KMS-11 (cell line): ENCODE measurements around the gene GLCCI1.

Source experiments
- H2AFZ ChIP-seq: fragments of 200-600 bp; sonication (generic); 2 replicates; pipeline ENCODE4 v1.6.1; 2016; ENCODE audit warnings: antibody characterized with exemption, mixed run types, low read depth
- H3K27ac ChIP-seq: fragments of 200-600 bp; sonication (generic); 2 replicates; pipeline ENCODE4 v1.6.1; 2016; ENCODE audit warnings: mild to moderate bottlenecking, mixed run types
- H3K27me3 ChIP-seq: fragments of 200-600 bp; sonication (generic); 2 replicates; pipeline ENCODE4 v1.6.1; 2017; ENCODE audit warnings: mild to moderate bottlenecking, low read depth, mixed run types, moderate library complexity; ENCODE audit not compliant: insufficient read depth
- H3K36me3 ChIP-seq: fragments of 200-600 bp; sonication (generic); 2 replicates; pipeline ENCODE4 v1.6.1; 2017; ENCODE audit warnings: mild to moderate bottlenecking, mixed run types; ENCODE audit not compliant: insufficient read depth
- H3K4me1 ChIP-seq: fragments of 200-600 bp; sonication (generic); 2 replicates; pipeline ENCODE4 v1.6.1; 2016; ENCODE audit warnings: mild to moderate bottlenecking, low read depth, mixed run types; ENCODE audit not compliant: poor library complexity, severe bottlenecking
- H3K4me2 ChIP-seq: fragments of 200-600 bp; sonication (generic); 2 replicates; pipeline ENCODE4 v1.7.0; 2016; ENCODE audit warnings: mild to moderate bottlenecking, mixed run types
- H3K4me3 ChIP-seq: fragments of 200-600 bp; sonication (generic); IDR thresholded peaks from 2 replicates; pipeline ENCODE4 v1.6.1; 2017; ENCODE audit warnings: low read depth, low read length, mixed read lengths; ENCODE audit not compliant: insufficient read depth
- H3K79me2 ChIP-seq: fragments of 200-600 bp; sonication (generic); 2 replicates; pipeline ENCODE4 v1.6.1; 2016; ENCODE audit warnings: low read depth, mixed run types; ENCODE audit not compliant: insufficient read depth
- H3K9ac ChIP-seq: fragments of 200-600 bp; sonication (generic); 2 replicates; pipeline ENCODE4 v1.6.1; 2016; ENCODE audit warnings: mild to moderate bottlenecking, mixed run types
- H4K20me1 ChIP-seq: fragments of 200-600 bp; sonication (generic); 2 replicates; pipeline ENCODE4 v1.6.1; 2016; ENCODE audit warnings: mild to moderate bottlenecking, mixed run types; ENCODE audit not compliant: insufficient read depth
- TF ChIP-seq, protein P1 (sequence below): fragments of 200-600 bp; sonication (generic); conservative IDR thresholded peaks from 2 replicates; pipeline ENCODE4 v1.6.1; 2017; ENCODE audit warnings: low read depth, mild to moderate bottlenecking, antibody characterized with exemption, low read length, moderate library complexity, mixed read lengths

Gene GLCCI1

DNA sequence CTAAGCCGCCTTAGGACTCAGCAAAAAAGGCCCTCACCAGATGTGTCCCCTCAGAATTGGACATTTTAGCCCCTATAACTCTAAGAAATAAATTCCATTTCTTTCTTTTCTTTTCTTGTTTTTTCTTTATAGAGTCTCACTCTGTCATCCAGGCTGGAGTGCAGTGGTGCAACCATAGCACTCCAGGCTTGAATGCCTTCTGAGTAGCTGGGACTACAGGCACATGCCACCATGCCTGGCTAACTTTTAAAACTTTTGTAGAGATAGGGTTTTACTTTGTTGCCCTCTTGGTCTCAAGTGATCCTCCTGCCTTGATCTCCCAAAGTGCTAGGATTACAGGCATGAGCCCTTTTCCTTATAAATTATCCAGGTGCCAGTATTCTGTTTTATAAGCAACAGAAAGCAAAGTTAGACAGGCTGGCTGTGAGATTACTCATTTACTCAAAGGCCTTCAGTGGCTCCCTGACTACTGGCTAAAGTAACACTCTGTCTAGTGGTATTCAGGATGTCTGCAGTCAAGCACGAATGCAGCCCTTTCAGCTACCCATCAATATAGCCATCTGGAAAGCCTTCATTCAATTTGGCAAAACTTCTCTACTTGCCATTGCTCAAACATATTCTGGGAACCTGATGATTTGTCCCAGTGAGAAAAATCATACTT, 164.7 kb downstream of the GLCCI1 start:
- no peaks in the 10 kb centered on the region for H3K27me3 ChIP-seq
- H4K20me1 ChIP-seq: no peaks in the 10 kb centered on the region
- TF ChIP-seq, protein P1, sequence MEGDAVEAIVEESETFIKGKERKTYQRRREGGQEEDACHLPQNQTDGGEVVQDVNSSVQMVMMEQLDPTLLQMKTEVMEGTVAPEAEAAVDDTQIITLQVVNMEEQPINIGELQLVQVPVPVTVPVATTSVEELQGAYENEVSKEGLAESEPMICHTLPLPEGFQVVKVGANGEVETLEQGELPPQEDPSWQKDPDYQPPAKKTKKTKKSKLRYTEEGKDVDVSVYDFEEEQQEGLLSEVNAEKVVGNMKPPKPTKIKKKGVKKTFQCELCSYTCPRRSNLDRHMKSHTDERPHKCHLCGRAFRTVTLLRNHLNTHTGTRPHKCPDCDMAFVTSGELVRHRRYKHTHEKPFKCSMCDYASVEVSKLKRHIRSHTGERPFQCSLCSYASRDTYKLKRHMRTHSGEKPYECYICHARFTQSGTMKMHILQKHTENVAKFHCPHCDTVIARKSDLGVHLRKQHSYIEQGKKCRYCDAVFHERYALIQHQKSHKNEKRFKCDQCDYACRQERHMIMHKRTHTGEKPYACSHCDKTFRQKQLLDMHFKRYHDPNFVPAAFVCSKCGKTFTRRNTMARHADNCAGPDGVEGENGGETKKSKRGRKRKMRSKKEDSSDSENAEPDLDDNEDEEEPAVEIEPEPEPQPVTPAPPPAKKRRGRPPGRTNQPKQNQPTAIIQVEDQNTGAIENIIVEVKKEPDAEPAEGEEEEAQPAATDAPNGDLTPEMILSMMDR: no peak
- H3K9ac ChIP-seq: no peak overlapping the region
- H2AFZ ChIP-seq: no peak overlapping the region
- H3K4me1 ChIP-seq: no peaks in the 10 kb centered on the region
- H3K4me3 ChIP-seq: no peak overlapping the region
- no peak overlapping the region for H3K27ac ChIP-seq
- no peaks in the 10 kb centered on the region for H3K79me2 ChIP-seq
- no peaks in the 10 kb centered on the region for H3K36me3 ChIP-seq
- H3K4me2 ChIP-seq: no peak overlapping the region

DNA sequence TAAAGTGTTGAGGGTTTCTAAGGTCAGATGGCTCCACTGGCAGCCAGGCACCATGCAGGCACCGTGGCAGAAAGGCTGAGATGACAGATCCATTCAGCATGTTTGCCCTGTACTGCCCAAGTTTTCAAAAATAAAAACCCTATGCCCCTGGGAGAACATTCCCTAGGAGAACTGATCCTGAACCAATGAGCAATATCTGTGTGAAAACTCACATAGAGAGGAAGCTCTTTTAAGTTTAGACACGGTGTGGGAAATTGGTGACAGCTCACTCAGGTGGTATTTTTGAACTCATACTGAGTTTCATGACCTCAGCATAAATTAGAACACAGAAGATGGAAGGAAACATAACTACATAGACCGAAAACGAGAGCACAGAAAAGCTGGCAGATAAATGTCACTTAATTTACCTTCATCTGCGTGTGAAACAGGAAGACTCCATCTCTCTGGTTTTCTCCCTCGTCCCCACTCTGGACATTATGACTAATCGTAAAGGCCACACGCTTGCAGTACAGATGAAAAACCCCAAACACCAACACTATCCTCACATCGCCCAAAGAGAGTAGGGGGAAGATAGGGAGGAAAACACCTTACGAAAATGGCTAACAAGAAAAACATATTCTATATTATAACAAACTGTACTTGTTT, 165.6 kb downstream of the GLCCI1 start:
- no peak overlapping the region for H3K27ac ChIP-seq
- no peaks in the 10 kb centered on the region for H3K79me2 ChIP-seq
- H3K9ac ChIP-seq: no peak overlapping the region
- H4K20me1 ChIP-seq: no peaks in the 10 kb centered on the region
- H3K36me3 ChIP-seq: no peaks in the 10 kb centered on the region
- no peak overlapping the region for H3K4me2 ChIP-seq
- H3K27me3 ChIP-seq: no peaks in the 10 kb centered on the region
- no peak overlapping the region for H3K4me3 ChIP-seq
- H2AFZ ChIP-seq: no peak overlapping the region
- TF ChIP-seq, protein P1: no peak
- H3K4me1 ChIP-seq: no peaks in the 10 kb centered on the region

DNA sequence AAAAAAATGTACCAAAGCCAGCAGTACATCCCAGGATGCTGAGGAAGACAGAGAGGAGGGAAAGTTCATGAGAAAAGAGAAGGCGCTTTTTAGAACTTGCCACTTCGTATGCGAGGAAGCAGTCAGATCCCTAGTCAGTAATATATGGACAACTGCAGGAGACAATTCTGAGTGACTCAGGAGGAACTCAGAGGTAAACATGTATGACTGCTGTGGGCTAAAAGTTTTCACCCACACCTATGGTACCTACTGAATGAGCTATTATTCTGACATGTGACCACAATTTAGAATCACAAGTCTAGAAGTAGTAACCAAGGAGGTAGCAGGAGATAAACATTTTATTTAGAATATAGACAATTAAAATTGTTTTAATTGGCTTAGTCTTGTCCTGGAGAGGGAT, 166.8 kb downstream of the GLCCI1 start:
- no peaks in the 10 kb centered on the region for H3K27me3 ChIP-seq
- H3K36me3 ChIP-seq: no peaks in the 10 kb centered on the region
- no peak overlapping the region for H3K4me2 ChIP-seq
- no peaks in the 10 kb centered on the region for H4K20me1 ChIP-seq
- TF ChIP-seq, protein P1: no peak
- no peak overlapping the region for H3K27ac ChIP-seq
- H3K79me2 ChIP-seq: no peaks in the 10 kb centered on the region
- H3K9ac ChIP-seq: no peak overlapping the region
- no peak overlapping the region for H2AFZ ChIP-seq
- H3K4me3 ChIP-seq: no peak overlapping the region
- H3K4me1 ChIP-seq: no peaks in the 10 kb centered on the region

DNA sequence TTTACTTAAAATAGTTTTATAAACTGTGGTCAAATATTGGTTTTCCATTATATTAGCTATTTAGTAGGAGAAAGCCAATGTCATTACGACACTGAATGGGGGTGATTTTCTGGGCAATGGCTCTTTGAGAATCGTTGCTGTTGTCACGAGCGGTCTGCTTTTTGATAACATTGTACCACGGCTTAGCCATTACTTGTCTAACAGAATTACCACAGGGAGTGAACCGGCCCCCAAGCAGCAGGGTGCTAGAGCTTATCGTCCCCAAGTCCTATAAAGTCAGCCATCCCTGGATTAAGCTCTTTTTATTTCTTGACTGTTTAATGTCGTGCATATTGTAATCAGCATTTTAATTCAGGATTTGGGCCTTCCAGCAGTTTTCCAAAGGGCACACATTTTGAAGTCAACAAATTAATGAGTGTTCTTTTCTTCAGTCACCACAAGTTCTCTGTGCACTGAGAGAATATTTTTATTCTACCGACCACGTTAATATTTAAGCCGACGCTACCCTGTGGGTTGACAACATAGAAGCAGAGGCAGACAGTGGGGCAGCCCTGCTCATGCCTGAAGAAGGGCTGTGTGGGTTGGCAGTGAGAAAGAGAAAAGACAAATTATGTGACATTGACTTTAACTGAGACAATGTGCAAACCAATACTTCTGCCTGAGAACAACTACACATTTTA, 167.6 kb downstream of the GLCCI1 start:
- H4K20me1 ChIP-seq: no peaks in the 10 kb centered on the region
- no peak overlapping the region for H3K27ac ChIP-seq
- H3K79me2 ChIP-seq: no peaks in the 10 kb centered on the region
- TF ChIP-seq, protein P1: no peak
- no peak overlapping the region for H2AFZ ChIP-seq
- H3K4me3 ChIP-seq: no peak overlapping the region
- no peaks in the 10 kb centered on the region for H3K4me1 ChIP-seq
- H3K27me3 ChIP-seq: no peaks in the 10 kb centered on the region
- no peak overlapping the region for H3K9ac ChIP-seq
- H3K36me3 ChIP-seq: no peaks in the 10 kb centered on the region
- no peak overlapping the region for H3K4me2 ChIP-seq
